ENCODE data around the gene NKX2-2. TPM values are rescaled to one million over a fixed set of nuclear protein-coding genes. Genes with fewer than 3 reads are reported as not detected.
A peak's percentile ranks its signal among the peaks of the same experiment; 100 is the strongest.

Gene NKX2-2
- polyA plus RNA-seq, 2 of the 4 experiments (the other 2 are of a cell fraction), result not detected

DNA sequence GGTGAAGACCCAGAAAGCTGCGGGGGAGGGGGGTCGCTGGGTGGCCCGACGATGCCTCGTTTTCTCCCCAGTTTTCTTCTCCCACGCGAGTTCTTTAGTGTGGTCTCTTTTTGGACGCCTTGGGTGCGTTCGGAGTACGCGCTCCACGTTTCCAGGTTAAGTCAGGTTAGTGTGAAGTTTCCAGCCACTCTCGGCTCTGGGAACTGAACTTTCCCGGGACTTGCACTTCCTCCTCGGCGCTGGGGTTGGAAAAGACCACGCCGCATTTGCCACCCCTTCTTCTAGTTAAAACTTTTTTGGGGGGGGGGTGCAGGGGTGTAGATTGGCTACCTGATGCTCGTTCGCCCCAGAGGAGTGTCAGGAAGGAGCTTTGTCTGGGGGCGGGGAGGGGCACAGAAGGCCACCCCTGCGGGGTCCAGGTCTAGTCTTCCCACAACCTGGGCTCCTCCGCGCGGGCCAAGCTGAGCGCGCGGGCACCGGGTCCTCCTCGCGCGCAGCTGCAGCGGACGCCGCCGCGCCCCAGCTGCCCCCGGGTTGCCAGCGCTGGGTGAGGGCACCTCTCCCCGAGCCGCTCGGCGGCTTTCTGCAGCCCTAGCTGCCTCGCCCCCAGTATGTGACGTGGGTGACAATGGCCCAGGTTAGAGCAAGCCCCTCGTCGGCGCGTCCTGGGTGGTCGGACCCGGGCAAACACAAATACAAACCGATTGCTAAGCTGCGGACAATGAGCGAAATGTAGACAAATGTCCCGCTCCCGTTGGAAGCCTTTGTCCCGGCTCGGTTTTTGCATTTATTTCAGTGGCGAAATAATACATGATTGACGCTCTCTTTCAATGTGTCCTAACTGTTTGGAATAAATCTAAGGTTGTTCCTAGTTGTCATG, 1.7 kb upstream of the NKX2-2 start:
- no peak for FAIRE-seq
- CTCF ChIA-PET, result interaction anchor here (0.6 to 3.8 kb wide), 6 partner anchors 10 to 678 kb away, joined by 3 to 19 read pairs (median 4); no protein-coding TSS in a partner anchor

DNA sequence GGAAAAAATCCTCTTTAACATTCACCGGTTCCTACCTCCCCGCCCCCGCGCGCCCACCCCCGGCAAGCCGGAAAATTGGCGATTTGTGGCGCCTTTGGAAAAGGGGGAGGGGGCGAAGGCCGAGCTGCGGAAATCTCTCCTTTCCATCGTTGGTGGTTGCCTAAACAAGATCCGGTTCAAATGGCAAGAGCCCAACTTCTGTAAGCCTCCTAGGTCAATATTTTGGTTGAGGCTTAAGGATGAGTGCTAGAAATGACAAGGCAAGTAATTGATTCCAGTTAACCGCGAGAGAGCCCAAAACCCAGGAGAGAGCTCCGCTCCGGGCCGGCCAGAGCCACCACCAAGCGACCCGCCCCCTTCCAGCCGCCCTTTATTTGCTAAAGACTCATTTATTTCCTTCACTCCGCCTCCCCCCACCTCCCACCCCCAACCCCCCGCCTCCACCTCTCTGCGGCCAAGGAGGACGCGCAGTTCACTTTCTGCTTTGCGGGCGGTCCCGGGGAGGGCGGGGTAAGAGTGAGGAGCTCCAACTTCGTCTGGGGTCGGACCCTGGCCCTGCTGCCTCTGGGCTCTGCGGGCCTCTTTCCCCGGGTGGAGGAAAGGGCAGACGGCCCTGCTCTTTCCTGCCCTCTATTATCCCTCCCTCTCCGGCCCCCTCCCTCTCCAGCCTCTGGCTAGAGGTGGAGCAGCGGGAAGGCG, 838 bp upstream of the NKX2-2 start:
- 2% methylated on average over 33 of the region's 39 CpGs for WGBS (ENCODE audit: missing lambda C conversion rate)
- peak overlapping the region; percentile 49 for H3K4me3 ChIP-seq
- no peak for ATAC-seq
- TF ChIP-seq CBX8 (IDR thresholded peaks at IDR 0.05) (no peak), CHD2 (IDR thresholded peaks at IDR 0.05; ENCODE audit: low read length, partially characterized antibody) (no peak), RARB (CRISPR knock-in tag; IDR thresholded peaks at IDR 0.05) (no peak), HOXA7 (CRISPR knock-in tag; IDR thresholded peaks at IDR 0.05) (no peak), HDAC2 (IDR thresholded peaks at IDR 0.05) (no peak), CHD4 (IDR thresholded peaks at IDR 0.05; ENCODE audit: borderline replicate concordance) (no peak)
- TF ChIP-seq, protein P1, sequence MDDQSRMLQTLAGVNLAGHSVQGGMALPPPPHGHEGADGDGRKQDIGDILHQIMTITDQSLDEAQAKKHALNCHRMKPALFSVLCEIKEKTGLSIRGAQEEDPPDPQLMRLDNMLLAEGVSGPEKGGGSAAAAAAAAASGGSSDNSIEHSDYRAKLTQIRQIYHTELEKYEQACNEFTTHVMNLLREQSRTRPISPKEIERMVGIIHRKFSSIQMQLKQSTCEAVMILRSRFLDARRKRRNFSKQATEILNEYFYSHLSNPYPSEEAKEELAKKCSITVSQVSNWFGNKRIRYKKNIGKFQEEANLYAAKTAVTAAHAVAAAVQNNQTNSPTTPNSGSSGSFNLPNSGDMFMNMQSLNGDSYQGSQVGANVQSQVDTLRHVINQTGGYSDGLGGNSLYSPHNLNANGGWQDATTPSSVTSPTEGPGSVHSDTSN (IDR thresholded peaks at IDR 0.05), result no peak
- peak overlapping the region; percentile 100 for H3K4me2 ChIP-seq
- H3K27ac ChIP-seq, result no peak overlapping the region
- FAIRE-seq, result no peak
- POLR2A ChIA-PET, result no interaction called here
- peaks cover 36% of the 10 kb centered on the region for H3K4me1 ChIP-seq
- DNase-seq (ENCODE audit: low read depth in 1 of 2, low spot score in 1 of 2), result no peak
- H3K9me3 ChIP-seq, result no peaks in the 10 kb centered on the region
- CTCF ChIA-PET, result interaction anchor here (0.8 to 2.0 kb wide), 6 partner anchors 10 to 679 kb away, joined by 3 to 6 read pairs (median 5); no protein-coding TSS in a partner anchor

More for the DNA sequence above, 1.7 kb upstream of the NKX2-2 start:
- TF ChIP-seq HOXB5 (CRISPR knock-in tag; IDR thresholded peaks at IDR 0.05), result no peak
- TF ChIP-seq, protein P2, sequence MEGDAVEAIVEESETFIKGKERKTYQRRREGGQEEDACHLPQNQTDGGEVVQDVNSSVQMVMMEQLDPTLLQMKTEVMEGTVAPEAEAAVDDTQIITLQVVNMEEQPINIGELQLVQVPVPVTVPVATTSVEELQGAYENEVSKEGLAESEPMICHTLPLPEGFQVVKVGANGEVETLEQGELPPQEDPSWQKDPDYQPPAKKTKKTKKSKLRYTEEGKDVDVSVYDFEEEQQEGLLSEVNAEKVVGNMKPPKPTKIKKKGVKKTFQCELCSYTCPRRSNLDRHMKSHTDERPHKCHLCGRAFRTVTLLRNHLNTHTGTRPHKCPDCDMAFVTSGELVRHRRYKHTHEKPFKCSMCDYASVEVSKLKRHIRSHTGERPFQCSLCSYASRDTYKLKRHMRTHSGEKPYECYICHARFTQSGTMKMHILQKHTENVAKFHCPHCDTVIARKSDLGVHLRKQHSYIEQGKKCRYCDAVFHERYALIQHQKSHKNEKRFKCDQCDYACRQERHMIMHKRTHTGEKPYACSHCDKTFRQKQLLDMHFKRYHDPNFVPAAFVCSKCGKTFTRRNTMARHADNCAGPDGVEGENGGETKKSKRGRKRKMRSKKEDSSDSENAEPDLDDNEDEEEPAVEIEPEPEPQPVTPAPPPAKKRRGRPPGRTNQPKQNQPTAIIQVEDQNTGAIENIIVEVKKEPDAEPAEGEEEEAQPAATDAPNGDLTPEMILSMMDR (IDR thresholded peaks at IDR 0.05), result no peak
- no peak for TF ChIP-seq SMC3 (IDR thresholded peaks at IDR 0.05)
- no peak for TF ChIP-seq ZNF302 (CRISPR knock-in tag; IDR thresholded peaks at IDR 0.05)
- TF ChIP-seq, protein P3, sequence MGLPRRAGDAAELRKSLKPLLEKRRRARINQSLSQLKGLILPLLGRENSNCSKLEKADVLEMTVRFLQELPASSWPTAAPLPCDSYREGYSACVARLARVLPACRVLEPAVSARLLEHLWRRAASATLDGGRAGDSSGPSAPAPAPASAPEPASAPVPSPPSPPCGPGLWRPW (IDR thresholded peaks at IDR 0.05), result no peak
- TF ChIP-seq EP300 (IDR thresholded peaks at IDR 0.05), result no peak
- TF ChIP-seq MYC (IDR thresholded peaks at IDR 0.05; ENCODE audit: borderline replicate concordance, low read length), result no peak
- no peak for TF ChIP-seq MAZ (IDR thresholded peaks at IDR 0.05; ENCODE audit: borderline replicate concordance, low read depth, low read length)
- TF ChIP-seq CBX8 (IDR thresholded peaks at IDR 0.05), result no peak
- POLR2A ChIA-PET, result no interaction called here
- DNase-seq (ENCODE audit: low read depth in 1 of 2, low spot score in 1 of 2) (no peak), ATAC-seq (no peak)
- 20% methylated on average over 36 of the region's 61 CpGs for WGBS (ENCODE audit: missing lambda C conversion rate)
- Histone ChIP-seq H3K4me3 (peak overlapping the region; percentile 49; the same call in 2 of the 3 replicates), H3K4me1 (peaks cover 36% of the 10 kb centered on the region), H3K27ac (no peak overlapping the region), H3K9me3 (no peaks in the 10 kb centered on the region), H3K4me2 (peak overlapping the region; percentile 100)

DNA sequence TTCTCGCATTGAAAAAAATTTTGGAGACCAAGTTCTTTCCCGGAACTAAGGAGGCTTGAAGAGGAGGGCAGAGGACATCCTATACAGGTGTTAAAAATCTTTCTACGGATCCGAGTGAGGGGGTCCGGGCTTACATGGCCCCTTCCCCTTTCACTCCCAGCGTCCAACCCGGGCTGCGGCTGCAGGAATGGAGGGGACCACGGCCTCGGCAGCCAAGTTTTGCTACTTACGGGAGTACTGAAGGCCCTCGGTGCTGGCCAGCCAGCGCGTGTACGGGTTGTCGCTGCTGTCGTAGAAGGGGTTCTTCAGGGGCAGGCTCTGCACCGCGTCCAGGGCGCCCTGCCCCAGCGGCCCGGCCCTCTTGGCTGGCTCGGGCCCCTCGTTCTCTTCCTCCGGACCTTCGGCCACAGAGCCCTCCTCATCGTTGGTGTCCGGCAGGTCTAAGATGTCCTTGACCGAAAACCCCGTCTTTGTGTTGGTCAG, 642 bp downstream of the NKX2-2 start:
- TF ChIP-seq SREBF2 (IDR thresholded peaks at IDR 0.05) (no peak), HOXB5 (CRISPR knock-in tag; IDR thresholded peaks at IDR 0.05) (no peak)
- TF ChIP-seq, protein P4, sequence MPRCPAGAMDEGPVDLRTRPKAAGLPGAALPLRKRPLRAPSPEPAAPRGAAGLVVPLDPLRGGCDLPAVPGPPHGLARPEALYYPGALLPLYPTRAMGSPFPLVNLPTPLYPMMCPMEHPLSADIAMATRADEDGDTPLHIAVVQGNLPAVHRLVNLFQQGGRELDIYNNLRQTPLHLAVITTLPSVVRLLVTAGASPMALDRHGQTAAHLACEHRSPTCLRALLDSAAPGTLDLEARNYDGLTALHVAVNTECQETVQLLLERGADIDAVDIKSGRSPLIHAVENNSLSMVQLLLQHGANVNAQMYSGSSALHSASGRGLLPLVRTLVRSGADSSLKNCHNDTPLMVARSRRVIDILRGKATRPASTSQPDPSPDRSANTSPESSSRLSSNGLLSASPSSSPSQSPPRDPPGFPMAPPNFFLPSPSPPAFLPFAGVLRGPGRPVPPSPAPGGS (IDR thresholded peaks at IDR 0.05), result no peak

More for the DNA sequence above, 642 bp downstream of the NKX2-2 start:
- Histone ChIP-seq H3K4me2 (peak overlapping the region; percentile 100), H3K27ac (no peak overlapping the region), H3K9me3 (no peaks in the 10 kb centered on the region), H3K4me1 (peaks cover 36% of the 10 kb centered on the region), H3K4me3 (peak overlapping the region; percentile 49; the same call in 2 of the 3 replicates)
- no peak for FAIRE-seq
- 29% methylated on average over 19 of the region's 30 CpGs for WGBS (ENCODE audit: missing lambda C conversion rate)
- no peak for DNase-seq (ENCODE audit: low read depth in 1 of 2, low spot score in 1 of 2)
- POLR2A ChIA-PET, result no interaction called here
- peak in 1 of 2 experiments; percentile 27; a peak in 3 of 6 replicates for ATAC-seq
- CTCF ChIA-PET, result interaction anchor here (1.8 kb wide), 1 partner anchor 653 kb away, joined by 6 read pairs; no protein-coding TSS in a partner anchor
